Measurements from ENCODE around the gene IRS2.

Gene IRS2

DNA sequence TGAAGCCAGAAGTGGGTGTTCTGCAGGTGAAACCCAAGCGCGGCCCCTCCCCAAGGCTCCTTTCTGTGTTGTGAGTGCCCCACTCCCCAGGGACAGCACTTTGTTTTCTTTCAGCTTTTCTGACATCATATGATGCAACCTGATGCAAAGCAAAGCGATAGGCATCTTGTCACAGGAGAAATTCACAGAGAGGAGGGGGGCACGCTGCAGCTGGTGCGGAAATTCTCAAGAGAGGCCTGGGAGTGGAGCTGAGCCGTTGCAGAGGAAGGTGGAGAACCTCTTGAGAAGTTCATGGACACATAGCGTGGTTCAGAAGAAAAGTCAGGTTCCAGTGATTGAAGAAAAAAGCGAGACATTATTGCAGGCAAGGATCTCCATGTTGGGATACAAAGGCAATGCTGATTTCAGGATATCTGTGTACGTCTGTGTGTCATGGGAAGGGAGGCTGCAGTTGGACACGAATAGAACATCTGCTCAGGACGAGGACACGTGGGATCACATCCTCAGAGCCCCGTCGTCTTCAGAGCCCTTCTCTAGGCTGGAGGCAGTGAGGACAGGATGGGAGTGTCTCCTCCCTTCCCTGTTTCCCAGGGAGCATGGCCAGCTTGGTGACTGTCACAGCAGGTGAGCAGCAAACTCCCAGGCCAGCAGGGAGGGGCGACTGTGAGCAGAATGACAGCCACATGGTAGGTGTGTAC lies 79.2 kb downstream of the IRS2 start:
- no peak for DNase-seq (ENCODE audit: low read depth in 2 of 2, low spot score in 1 of 2)

DNA sequence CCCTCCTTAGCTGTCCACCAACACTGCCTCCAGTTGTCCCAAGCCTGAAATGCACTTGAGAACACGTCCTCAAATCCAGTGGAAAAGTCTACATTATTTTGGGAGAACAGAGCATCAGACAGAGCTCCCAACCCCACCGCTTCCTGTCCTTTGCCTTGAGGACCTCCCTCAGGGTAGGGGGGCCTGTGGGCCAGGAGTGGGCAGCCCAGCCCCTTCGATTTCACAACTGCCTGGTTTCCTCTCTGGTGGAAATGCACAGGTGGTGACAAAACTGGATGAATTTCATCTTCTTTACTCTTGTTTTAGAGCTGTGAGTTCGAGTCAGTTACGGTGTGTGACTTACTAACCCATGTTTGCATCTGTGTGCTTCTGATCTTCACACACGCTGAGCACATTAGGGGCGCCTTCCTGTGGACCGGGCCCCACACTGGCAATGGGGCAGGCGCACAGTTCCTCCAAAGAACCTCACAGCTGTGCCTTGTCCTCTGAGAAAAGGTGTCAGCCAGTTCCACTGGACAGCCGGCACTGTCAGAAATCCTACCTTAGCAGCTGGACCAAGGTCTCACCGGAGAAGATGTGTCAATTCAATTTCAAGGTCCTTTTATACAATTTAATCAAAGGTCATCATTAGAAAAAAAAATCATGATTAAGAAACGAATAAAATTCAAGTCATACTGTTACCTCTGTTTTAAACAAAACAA lies 80.2 kb downstream of the IRS2 start:
- DNase-seq (ENCODE audit: low read depth in 2 of 2, low spot score in 1 of 2), result no peak

DNA sequence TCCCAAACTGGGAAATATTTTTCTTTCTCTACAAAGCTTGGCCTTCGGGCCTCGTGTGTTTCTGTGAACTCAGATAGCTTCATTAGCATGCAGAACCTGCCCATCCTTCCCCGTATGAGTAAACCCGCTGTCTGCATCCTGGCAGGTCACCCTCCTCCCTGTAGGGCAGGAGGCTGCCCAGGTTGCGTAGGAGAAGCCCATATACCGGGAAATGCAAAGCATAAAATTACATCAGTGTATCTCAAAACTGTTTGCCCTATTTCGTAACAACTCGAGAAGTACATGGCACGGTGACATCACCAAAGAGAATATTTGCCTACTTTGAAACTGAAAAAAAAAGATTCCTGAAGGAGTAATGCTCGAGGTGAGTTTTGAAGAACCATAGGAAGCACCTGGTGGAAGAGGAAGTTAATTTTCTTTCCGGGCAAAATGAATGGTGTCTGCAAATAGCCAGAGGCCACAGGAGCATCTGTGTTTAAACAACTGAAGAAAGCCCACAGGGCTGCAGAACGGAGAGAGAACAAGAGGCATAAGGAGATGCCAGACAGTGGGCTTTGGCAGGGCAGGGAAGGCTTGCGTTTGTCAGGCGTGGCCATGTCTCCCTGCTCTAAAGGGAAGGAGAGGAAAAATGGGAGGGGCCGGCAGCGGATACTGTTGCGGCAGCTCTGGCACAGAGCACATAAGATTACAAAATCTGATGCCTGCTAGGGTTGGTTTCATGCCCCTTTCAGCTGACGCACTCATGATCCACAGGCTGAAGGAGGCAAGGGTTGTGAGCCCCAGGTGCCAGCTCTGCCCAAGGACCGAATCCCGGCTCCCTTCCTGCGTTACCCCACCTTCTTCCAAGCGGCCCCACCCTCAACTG lies 81.4 kb downstream of the IRS2 start:
- no peak for DNase-seq (ENCODE audit: low read depth in 2 of 2, low spot score in 1 of 2)

DNA sequence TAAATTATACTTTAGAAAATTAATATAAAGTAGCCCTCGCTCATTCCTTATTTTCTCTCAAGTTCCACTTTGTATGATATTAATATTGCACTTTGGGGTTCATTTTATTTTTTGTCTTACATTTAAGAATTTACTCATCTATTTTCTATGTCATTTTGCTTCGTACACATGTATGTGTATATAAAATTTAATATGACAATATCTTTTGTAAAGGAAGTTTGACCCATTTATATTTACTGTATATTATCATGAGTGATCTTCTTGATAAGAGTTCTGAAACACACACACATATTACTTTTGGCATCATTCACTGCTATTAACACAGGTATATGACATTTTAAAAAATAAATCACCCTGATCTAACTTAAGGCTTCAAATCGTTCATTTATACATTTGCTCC lies 83.1 kb downstream of the IRS2 start:
- DNase-seq (ENCODE audit: low read depth in 2 of 2, low spot score in 1 of 2), result no peak
